ENCODE data around the gene SLC30A7. TPM values are rescaled to one million over a fixed set of nuclear protein-coding genes. Genes with fewer than 3 reads are reported as not detected.

Gene SLC30A7, protein sequence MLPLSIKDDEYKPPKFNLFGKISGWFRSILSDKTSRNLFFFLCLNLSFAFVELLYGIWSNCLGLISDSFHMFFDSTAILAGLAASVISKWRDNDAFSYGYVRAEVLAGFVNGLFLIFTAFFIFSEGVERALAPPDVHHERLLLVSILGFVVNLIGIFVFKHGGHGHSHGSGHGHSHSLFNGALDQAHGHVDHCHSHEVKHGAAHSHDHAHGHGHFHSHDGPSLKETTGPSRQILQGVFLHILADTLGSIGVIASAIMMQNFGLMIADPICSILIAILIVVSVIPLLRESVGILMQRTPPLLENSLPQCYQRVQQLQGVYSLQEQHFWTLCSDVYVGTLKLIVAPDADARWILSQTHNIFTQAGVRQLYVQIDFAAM
- 6.3 to 10.5 TPM (median 9.5 TPM) in 5 replicates for total RNA-seq (2022; extraction: Qiagen RNA extraction; ENCODE audit: low read depth)

DNA sequence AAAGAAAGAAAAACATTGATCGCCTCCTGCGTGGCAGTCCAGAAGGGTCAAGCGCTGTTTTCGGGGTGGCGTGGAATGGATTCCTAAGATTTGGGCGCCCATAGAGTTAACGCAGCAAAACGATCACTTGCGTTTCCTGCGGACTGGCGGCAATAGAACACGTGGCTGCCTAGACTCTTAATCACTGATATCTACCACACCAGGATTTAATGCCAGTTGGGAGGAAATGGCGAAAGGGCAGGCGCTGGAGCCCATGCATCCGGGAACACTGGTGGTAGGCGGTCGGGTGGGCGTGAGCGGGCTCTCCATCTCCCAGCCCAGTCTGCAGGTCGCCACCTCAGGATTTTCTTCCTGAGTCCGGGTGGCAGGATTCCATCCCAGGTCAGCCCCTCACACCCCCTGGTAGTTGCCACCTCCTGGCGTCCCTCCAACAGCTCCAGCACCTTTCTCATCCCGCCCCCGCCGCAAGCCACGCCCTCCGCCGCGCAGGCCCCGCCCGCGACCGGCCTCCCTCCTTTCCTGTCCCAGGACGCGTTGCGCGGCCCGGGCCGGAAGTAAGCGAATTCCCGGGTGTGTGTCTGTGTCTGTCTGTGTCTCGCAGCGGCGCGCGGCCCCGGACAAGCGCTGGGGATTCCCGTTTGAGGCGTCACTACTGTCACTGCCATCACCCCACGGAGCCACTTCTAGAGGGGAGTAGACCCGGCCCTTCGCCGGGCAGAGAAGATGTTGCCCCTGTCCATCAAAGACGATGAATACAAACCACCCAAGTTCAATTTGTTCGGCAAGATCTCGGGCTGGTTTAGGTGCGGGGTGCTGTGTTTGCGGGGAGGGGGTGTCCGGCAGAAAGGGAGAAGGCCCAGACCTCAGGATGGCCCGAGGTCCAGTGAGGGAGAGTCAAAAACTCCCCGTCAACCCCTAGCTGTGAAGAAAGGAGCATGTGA, at the start of gene SLC30A7:
Gene SLC30A7, plus strand, starts transcription at position 551 of the 941 bp plus-strand sequence. Its CDS starts 173 bp downstream, at position 724.

DNA sequence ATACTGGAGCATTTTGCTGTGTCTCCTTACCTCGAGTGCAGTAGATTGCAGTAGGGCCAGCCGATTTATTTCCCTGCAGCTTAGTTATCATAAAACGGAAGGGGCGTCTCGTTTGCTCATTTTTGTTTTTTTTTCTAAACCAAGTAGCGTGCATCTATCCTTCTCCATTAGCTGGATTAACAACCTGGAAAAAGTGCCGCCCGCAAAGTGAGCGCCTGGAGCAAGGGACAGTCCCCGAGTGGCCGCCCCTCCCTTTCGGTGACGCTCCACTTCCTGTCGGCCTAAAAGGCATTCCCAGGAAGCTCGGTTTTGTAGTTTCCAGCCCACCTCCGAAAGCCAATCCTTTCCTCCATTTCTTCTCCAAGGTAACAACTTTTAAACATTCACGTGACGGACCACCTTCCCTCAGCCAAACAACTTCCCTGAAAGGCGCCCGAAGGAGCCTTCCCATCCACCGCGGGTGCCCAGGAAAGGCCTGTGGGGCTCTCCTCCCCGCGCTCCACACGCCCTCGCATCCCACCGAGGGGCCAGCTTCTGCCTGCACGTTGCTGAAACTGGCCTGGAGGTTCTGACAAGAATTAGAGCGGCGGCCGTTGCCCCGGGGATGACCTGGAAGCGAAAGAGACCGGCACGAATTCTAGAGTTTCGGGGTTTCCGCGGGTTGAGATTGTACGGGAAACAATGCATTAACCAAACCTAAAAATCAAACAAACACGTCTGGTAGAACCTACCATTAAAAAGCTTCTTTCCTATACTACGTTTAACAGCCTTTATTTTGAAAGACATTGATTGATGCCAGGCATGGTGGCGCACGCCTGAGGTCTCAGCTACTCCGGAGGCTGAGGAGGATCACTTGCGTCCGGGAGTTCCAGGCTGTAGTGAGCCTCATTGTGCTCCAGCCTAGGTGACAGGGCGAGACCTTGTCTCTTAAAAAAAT, 1.0 kb upstream of the SLC30A7 start, which contains the start of gene EXTL2:
Gene EXTL2, minus strand, starts transcription at position 240 of the 937 bp plus-strand sequence. CDS start 6,085 bp downstream, outside the sequence.

DNA sequence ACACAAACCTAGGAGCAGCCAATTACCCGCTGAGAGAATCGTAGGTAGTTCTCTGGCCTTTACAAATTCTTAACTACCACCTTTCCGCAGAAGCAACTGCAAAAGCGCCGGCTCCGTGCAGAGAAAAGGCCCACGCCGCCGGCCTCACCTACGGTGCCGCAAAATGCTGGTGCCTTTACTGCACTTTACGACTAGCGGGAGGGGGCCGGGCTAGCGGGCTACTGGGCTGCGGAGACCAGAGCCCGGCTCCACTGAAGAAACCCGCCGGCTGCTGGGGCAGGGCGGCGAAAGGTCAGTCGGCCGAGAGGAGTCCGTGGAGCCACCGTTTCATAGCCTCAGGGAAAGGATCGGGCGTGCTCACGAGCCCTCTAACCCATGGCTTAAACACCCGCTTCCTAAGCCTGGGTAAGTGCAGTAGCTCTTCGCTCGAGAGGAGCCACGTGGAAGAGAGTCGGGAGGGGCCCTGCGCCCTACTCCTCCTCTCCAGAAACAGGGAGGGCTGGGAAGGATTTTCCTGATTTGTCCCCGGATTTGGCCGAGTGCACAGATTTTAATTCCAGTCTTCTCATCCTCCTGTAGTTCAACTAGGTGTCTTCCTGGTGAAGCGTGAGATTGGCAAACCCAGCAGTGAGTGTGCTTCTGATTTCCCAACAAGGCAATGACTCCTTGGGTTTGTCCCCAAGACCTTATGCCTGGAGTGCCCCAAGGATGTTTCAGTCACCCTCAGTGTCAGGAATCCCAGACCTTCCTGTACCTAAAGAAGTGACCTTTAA, 130.0 kb downstream of the SLC30A7 start, which contains the start of gene DPH5:
Gene DPH5, minus strand, starts transcription at position 128 of the 773 bp plus-strand sequence. CDS start 341 bp downstream, outside the sequence.

Other genes starting within 250 kb of the SLC30A7 start
- not detected in 5 replicates for gene VCAM1, start 176.3 kb upstream of the SLC30A7 start, total RNA-seq (2022; extraction: Qiagen RNA extraction; ENCODE audit: low read depth)
- 5.6 to 8.7 TPM (median 7.7 TPM) in 5 replicates for gene EXTL2, start 1.2 kb upstream of the SLC30A7 start, total RNA-seq (2022; extraction: Qiagen RNA extraction; ENCODE audit: low read depth)
- gene DPH5, start 129.7 kb downstream of the SLC30A7 start, total RNA-seq (2022; extraction: Qiagen RNA extraction; ENCODE audit: low read depth): 25.8 to 35.7 TPM (median 32.3 TPM) in 5 replicates